ENCODE data around the gene TRMU.

Gene TRMU

DNA sequence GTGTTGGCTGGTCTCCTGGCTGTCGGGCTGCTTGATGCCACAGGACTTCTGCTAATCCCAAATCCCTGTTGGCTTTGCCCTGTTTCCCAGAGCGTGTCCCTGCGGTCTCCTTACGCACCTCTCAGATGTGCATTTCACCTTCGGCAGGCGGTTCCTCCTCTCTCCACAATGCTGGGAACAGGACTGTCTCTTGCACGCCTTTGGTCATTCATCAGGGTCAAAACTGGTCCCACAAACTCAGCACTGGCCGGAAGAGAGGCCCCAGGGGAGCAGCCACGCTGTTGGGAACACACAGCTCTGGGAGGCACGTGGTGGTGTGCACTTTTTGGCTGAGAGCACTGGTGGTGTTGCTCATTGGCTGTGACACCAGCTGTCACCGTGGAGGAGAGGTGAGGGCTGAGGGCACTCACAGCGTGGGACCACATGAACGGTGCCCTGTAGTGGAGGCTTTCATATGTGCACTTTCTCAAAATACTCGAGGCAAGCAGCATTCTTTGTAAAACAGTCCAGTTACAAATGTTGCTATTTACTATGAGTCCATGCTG is 15.3 kb upstream of the TRMU start:
- in situ Hi-C loops (cut with HindIII; ENCODE audit: low pct_ligation_motif_present, low sequenced_read_pairs), result loop anchor here (25.0 kb wide), 1 partner anchor 183 kb away; no protein-coding TSS in a partner anchor
- TF ChIP-seq, protein P1, sequence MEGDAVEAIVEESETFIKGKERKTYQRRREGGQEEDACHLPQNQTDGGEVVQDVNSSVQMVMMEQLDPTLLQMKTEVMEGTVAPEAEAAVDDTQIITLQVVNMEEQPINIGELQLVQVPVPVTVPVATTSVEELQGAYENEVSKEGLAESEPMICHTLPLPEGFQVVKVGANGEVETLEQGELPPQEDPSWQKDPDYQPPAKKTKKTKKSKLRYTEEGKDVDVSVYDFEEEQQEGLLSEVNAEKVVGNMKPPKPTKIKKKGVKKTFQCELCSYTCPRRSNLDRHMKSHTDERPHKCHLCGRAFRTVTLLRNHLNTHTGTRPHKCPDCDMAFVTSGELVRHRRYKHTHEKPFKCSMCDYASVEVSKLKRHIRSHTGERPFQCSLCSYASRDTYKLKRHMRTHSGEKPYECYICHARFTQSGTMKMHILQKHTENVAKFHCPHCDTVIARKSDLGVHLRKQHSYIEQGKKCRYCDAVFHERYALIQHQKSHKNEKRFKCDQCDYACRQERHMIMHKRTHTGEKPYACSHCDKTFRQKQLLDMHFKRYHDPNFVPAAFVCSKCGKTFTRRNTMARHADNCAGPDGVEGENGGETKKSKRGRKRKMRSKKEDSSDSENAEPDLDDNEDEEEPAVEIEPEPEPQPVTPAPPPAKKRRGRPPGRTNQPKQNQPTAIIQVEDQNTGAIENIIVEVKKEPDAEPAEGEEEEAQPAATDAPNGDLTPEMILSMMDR (IDR thresholded peaks at IDR 0.05; ENCODE audit: low read depth, low read length, missing control alignments), result no peak
- Histone ChIP-seq H3K4me3 (ENCODE audit: low read depth, low read length) (no peak overlapping the region), H3K27me3 (replicated peaks) (no peaks in the 10 kb centered on the region), H3K36me3 (replicated peaks) (no peaks in the 10 kb centered on the region), H3K27ac (no peak overlapping the region)
- DNase-seq, result no peak

DNA sequence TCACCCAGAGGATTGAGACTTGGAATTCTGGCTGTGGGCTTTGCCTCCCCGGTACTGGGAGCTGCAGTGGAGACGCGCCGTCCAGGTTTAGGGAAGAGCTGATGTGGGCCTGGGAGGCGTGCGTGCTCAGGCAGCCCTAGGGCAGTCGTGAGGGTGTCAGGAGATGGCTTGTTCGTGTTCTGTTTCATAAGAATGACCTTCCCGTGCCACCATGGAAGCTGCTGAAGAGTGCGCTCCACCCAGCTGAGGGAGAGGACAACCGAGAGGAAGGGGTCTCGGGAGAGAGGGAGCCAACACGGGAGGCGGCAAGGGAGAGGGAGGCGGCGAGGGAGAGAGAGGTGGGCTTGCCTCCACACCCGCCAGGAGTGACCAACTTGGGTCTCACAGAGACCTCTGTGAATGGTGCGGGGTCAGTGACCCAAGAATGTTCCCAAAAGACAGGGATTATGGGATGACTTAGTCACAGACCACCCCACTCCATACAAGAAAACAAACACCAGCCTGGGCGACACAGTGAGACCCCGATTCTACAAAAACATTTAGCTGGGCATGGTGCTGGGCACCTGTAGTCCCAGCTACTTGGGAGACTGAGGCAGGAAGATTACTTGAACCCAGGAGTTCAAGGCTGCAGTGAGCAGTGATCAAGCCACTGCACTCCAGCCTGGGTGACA is 14.7 kb upstream of the TRMU start:
- H3K4me3 ChIP-seq (ENCODE audit: low read depth, low read length), result no peak overlapping the region
- H3K27ac ChIP-seq, result no peak overlapping the region
- H3K27me3 ChIP-seq (replicated peaks), result no peaks in the 10 kb centered on the region
- TF ChIP-seq, protein P1 (IDR thresholded peaks at IDR 0.05; ENCODE audit: low read depth, low read length, missing control alignments), result no peak
- in situ Hi-C loops (cut with HindIII; ENCODE audit: low pct_ligation_motif_present, low sequenced_read_pairs), result loop anchor here (25.0 kb wide), 1 partner anchor 184 kb away; no protein-coding TSS in a partner anchor
- H3K36me3 ChIP-seq (replicated peaks), result no peaks in the 10 kb centered on the region
- DNase-seq, result no peak

DNA sequence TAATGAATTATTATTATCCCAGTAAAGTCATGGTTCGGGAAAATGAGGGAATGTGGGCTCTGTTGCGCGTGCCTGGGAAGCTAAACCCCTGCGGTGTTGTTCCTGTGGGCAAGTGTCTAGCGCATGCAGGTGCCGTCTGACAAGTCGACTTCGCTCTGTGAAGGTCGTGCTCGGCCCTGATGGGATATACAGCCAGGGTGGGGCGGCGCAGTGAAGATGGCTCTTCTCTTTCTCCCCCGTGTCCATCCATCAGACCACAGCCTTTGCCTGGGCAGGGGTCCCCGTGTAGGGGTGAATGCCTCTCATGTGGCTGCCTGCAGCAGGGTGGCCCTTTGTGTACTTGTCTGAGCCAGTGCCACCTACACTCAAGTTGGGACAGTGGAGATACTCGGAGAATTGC is 12.8 kb upstream of the TRMU start:
- H3K27me3 ChIP-seq (replicated peaks), result no peaks in the 10 kb centered on the region
- in situ Hi-C loops (cut with HindIII; ENCODE audit: low pct_ligation_motif_present, low sequenced_read_pairs), result loop anchor here (25.0 kb wide), 1 partner anchor 185 kb away; no protein-coding TSS in a partner anchor
- H3K36me3 ChIP-seq (replicated peaks), result no peaks in the 10 kb centered on the region
- H3K4me3 ChIP-seq (ENCODE audit: low read depth, low read length), result no peak overlapping the region
- TF ChIP-seq, protein P1 (IDR thresholded peaks at IDR 0.05; ENCODE audit: low read depth, low read length, missing control alignments), result no peak
- no peak for DNase-seq
- H3K27ac ChIP-seq, result no peak overlapping the region

DNA sequence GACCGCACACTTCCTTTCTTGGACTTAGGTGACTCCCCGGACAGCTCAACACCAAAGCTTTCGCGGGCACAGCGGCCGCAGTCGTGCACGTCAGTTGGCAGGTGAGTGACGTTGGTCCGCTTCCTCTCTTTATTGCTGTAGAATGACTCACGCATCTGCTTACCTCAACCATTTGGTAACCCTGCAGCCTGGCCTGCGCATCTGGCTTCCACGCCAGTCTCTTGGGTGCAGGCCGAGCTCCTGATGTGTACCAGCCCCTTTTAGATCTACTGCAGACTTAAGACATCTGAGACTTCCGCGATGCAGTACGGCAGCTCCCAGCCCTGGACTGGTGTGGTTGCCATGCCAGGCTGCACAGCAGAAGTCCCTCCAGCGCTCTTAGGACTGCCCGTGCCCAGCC is 12.4 kb upstream of the TRMU start:
- in situ Hi-C loops (cut with HindIII; ENCODE audit: low pct_ligation_motif_present, low sequenced_read_pairs), result loop anchor here (25.0 kb wide), 1 partner anchor 186 kb away; no protein-coding TSS in a partner anchor
- TF ChIP-seq, protein P1 (IDR thresholded peaks at IDR 0.05; ENCODE audit: low read depth, low read length, missing control alignments), result no peak

DNA sequence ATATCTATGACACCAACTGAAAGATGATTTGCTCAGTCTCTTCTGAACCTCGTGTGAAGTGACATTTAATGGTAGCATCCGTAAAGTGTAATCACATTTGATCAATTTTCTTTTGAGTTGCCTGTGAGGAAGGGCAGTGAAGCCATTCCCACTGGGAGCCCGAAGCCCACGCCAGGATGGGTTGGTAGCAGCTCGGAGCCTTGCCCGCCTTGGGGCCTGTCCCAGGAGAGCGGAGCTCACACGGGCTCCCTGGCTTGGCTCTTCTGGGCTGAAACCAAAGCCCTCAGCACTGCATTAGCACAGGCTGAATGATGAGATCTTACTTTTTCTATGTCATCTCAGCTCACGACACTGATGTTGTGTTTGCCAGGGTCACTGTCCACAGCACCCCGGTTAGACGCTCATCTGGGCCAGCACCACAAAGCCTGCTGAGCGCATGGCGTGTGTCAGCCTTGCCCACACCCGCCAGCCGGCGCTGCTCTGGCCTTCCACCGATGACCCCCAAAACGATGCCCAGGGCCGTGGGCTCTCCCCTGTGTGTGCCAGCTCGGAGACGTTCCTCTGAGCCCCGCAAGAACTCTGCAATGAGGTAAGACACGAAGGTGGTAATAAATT is 9.3 kb upstream of the TRMU start:
- peaks cover 4% of the 10 kb centered on the region for H3K36me3 ChIP-seq (replicated peaks)
- in situ Hi-C loops (cut with HindIII; ENCODE audit: low pct_ligation_motif_present, low sequenced_read_pairs), result loop anchor here (25.0 kb wide), 1 partner anchor 161 kb away; no protein-coding TSS in a partner anchor
- H3K27me3 ChIP-seq (replicated peaks), result no peaks in the 10 kb centered on the region
- TF ChIP-seq, protein P1 (IDR thresholded peaks at IDR 0.05; ENCODE audit: low read depth, low read length, missing control alignments), result no peak
- no peak overlapping the region for H3K27ac ChIP-seq
- DNase-seq, result no peak
- no peak overlapping the region for H3K4me3 ChIP-seq (ENCODE audit: low read depth, low read length)

More for the DNA sequence above, 12.4 kb upstream of the TRMU start:
- Histone ChIP-seq H3K36me3 (replicated peaks) (no peaks in the 10 kb centered on the region), H3K27me3 (replicated peaks) (no peaks in the 10 kb centered on the region), H3K27ac (no peak overlapping the region), H3K4me3 (ENCODE audit: low read depth, low read length) (no peak overlapping the region)
- DNase-seq, result no peak

Measured in brain microvascular endothelial cell (primary cell).